ENCODE data around the gene ZDHHC22.

Gene ZDHHC22

DNA sequence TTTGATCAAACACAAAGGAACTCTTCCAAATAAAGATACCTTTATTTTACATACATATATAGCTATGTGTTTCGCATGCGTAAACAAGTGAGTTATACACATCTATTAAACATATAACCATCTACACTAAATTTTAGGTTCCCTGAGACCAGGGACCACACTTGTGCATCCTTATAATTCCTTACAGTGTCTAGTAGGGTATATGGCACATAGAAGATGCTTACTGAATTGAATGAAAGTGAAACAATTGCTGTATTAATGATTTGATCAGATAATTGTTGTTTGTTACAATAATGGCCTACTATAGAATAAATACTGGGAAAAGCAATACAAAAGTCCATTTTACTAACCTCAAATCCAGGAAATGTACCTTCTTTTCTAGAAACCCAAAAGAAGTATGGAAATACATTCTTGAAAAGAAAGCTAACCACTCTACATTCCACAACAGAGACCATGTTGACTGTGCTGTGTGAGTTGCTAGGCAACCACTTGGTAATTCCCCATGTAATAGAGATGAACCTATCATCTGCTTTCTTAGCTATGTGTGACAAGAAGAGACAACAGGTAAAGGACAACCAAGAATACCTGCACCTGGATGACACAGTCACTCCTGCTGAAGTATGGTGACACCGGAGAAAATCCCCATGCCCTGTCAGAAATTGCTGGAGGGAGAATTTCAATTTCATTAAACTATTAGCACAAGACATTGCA, 55.4 kb downstream of the ZDHHC22 start:
- Histone ChIP-seq H3K4me3 (ENCODE audit: low read length) (no peak overlapping the region), H3K4me1 (ENCODE audit: control insufficient read depth, low read length) (peaks cover 15% of the 10 kb centered on the region), H3K27ac (ENCODE audit: low read depth, low read length) (no peak overlapping the region), H3K9me2 (replicated peaks; ENCODE audit: control insufficient read depth, low read length) (no peaks in the 10 kb centered on the region), H3K4me2 (ENCODE audit: low read length) (no peak overlapping the region), H3K36me3 (ENCODE audit: control insufficient read depth, low read length) (no peaks in the 10 kb centered on the region), H3K9me3 (ENCODE audit: control insufficient read depth, insufficient read depth, low read length) (peaks cover 4% of the 10 kb centered on the region), H3K27me3 (ENCODE audit: control insufficient read depth, low read length) (peaks cover 28% of the 10 kb centered on the region), H4K20me1 (ENCODE audit: control insufficient read depth, insufficient read depth, low read depth, low read length) (no peaks in the 10 kb centered on the region), H3K79me2 (ENCODE audit: control insufficient read depth, low read length) (no peaks in the 10 kb centered on the region), H3F3A (ENCODE audit: control insufficient read depth, insufficient read depth) (peaks cover 2% of the 10 kb centered on the region)
- TF ChIP-seq EZH2phosphoT487 (IDR thresholded peaks at IDR 0.05; ENCODE audit: borderline replicate concordance, low read length), result no peak
- TF ChIP-seq, protein P1, sequence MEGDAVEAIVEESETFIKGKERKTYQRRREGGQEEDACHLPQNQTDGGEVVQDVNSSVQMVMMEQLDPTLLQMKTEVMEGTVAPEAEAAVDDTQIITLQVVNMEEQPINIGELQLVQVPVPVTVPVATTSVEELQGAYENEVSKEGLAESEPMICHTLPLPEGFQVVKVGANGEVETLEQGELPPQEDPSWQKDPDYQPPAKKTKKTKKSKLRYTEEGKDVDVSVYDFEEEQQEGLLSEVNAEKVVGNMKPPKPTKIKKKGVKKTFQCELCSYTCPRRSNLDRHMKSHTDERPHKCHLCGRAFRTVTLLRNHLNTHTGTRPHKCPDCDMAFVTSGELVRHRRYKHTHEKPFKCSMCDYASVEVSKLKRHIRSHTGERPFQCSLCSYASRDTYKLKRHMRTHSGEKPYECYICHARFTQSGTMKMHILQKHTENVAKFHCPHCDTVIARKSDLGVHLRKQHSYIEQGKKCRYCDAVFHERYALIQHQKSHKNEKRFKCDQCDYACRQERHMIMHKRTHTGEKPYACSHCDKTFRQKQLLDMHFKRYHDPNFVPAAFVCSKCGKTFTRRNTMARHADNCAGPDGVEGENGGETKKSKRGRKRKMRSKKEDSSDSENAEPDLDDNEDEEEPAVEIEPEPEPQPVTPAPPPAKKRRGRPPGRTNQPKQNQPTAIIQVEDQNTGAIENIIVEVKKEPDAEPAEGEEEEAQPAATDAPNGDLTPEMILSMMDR (IDR thresholded peaks at IDR 0.05; ENCODE audit: low read depth, low read length, poor library complexity, severe bottlenecking), result no peak

DNA sequence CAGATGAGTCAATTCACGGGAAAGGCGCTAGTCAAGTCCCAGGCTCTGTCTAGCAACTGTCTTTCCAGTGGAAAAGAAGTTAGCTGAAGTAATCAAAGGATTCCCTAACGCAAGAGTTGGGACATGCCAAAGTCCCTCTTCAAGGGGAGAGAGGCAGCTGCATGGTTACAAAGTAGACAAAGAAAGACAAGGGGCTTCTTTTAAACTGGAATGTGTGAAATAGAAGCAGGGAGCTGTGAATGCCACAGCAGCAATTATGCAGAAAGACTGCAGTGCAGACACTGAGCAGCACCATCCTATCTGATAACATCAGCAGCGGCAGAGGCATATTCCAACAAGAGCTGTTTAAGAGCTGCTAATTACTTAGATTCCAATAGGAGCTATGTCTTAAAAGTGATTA, 56.1 kb downstream of the ZDHHC22 start:
- no peaks in the 10 kb centered on the region for H3K79me2 ChIP-seq (ENCODE audit: control insufficient read depth, low read length)
- TF ChIP-seq, protein P1 (IDR thresholded peaks at IDR 0.05; ENCODE audit: low read depth, low read length, poor library complexity, severe bottlenecking), result no peak
- TF ChIP-seq EZH2phosphoT487 (IDR thresholded peaks at IDR 0.05; ENCODE audit: borderline replicate concordance, low read length), result no peak
- peaks cover 28% of the 10 kb centered on the region for H3K27me3 ChIP-seq (ENCODE audit: control insufficient read depth, low read length)
- no peaks in the 10 kb centered on the region for H3K9me2 ChIP-seq (replicated peaks; ENCODE audit: control insufficient read depth, low read length)
- no peaks in the 10 kb centered on the region for H3K36me3 ChIP-seq (ENCODE audit: control insufficient read depth, low read length)
- H3K27ac ChIP-seq (ENCODE audit: low read depth, low read length), result no peak overlapping the region
- no peaks in the 10 kb centered on the region for H3K9me3 ChIP-seq (ENCODE audit: control insufficient read depth, insufficient read depth, low read length)
- peaks cover 2% of the 10 kb centered on the region for H3F3A ChIP-seq (ENCODE audit: control insufficient read depth, insufficient read depth)
- peaks cover 18% of the 10 kb centered on the region for H3K4me1 ChIP-seq (ENCODE audit: control insufficient read depth, low read length)
- H3K4me3 ChIP-seq (ENCODE audit: low read length), result no peak overlapping the region
- H3K4me2 ChIP-seq (ENCODE audit: low read length), result no peak overlapping the region
- H4K20me1 ChIP-seq (ENCODE audit: control insufficient read depth, insufficient read depth, low read depth, low read length), result no peaks in the 10 kb centered on the region

DNA sequence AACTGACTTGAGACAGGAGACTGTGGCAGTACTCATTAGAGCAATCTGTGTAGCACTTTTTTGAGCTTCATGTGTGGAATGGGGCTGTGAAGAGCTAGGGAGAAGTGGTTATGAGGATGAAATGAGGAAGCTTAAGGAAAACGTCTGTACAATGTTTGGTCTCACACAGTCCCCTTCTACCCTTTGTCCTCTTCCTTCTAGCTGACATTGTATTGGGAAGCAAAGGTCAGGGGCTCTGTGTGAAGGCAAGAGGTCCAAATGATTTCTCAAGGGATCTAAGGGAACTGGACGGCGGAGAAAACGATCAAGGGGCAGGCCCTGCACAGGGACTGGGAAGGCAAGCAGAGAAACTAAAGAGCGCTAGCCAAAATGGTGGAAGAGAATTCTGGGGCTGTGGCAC, 56.6 kb downstream of the ZDHHC22 start:
- H3K9me3 ChIP-seq (ENCODE audit: control insufficient read depth, insufficient read depth, low read length), result no peaks in the 10 kb centered on the region
- no peaks in the 10 kb centered on the region for H4K20me1 ChIP-seq (ENCODE audit: control insufficient read depth, insufficient read depth, low read depth, low read length)
- no peaks in the 10 kb centered on the region for H3K9me2 ChIP-seq (replicated peaks; ENCODE audit: control insufficient read depth, low read length)
- no peaks in the 10 kb centered on the region for H3K36me3 ChIP-seq (ENCODE audit: control insufficient read depth, low read length)
- H3K4me1 ChIP-seq (ENCODE audit: control insufficient read depth, low read length), result peaks cover 18% of the 10 kb centered on the region
- no peaks in the 10 kb centered on the region for H3K79me2 ChIP-seq (ENCODE audit: control insufficient read depth, low read length)
- H3F3A ChIP-seq (ENCODE audit: control insufficient read depth, insufficient read depth), result peaks cover 2% of the 10 kb centered on the region
- no peak overlapping the region for H3K4me3 ChIP-seq (ENCODE audit: low read length)
- TF ChIP-seq, protein P1 (IDR thresholded peaks at IDR 0.05; ENCODE audit: low read depth, low read length, poor library complexity, severe bottlenecking), result no peak
- no peak for TF ChIP-seq EZH2phosphoT487 (IDR thresholded peaks at IDR 0.05; ENCODE audit: borderline replicate concordance, low read length)
- no peak overlapping the region for H3K27ac ChIP-seq (ENCODE audit: low read depth, low read length)
- H3K4me2 ChIP-seq (ENCODE audit: low read length), result no peak overlapping the region
- H3K27me3 ChIP-seq (ENCODE audit: control insufficient read depth, low read length), result peaks cover 28% of the 10 kb centered on the region

All from DOHH2 (cell line).